Measurements from ENCODE around the gene SSBP2. TPM values are rescaled to one million over a fixed set of nuclear protein-coding genes. Genes with fewer than 3 reads are reported as not detected.

Gene SSBP2
- total RNA-seq, 4 donors from 2014 or later, result 54.1 to 136 (median 69.8) TPM

GRCh38 chr5:81590498-81591384, 160.2 kb downstream of the SSBP2 start:
- no peak for TF ChIP-seq POLR2AphosphoS5 (IDR thresholded peaks at IDR 0.05)
- no peak for TF ChIP-seq CTCF (IDR thresholded peaks at IDR 0.05)
- TF ChIP-seq POLR2A (IDR thresholded peaks at IDR 0.05), result no peak
- no peak for TF ChIP-seq EP300 (IDR thresholded peaks at IDR 0.05)
- Histone ChIP-seq H3K27me3 (no peaks in the 10 kb centered on the region), H3K9me3 (no peaks in the 10 kb centered on the region), H3K27ac (no peak overlapping the region), H3K36me3 (no peaks in the 10 kb centered on the region), H3K4me1 (no peaks in the 10 kb centered on the region), H3K4me3 (no peak overlapping the region)
- 89% methylated on average over 6 of the region's 6 CpGs for WGBS
- DNase-seq (ENCODE audit: low spot score in 2 of 2), result no peak

GRCh38 chr5:81579262-81579924, 171.5 kb downstream of the SSBP2 start:
- Histone ChIP-seq H3K4me3 (no peak overlapping the region), H3K36me3 (no peaks in the 10 kb centered on the region), H3K27me3 (no peaks in the 10 kb centered on the region), H3K4me1 (peaks cover 4% of the 10 kb centered on the region), H3K9me3 (no peaks in the 10 kb centered on the region), H3K27ac (no peak overlapping the region)
- DNase-seq (ENCODE audit: low spot score in 2 of 2), result no peak
- TF ChIP-seq EP300 (IDR thresholded peaks at IDR 0.05), result no peak
- 20% methylated on average over 1 of the region's 1 CpG for WGBS

GRCh38 chr5:81577091-81577490, 173.8 kb downstream of the SSBP2 start:
- TF ChIP-seq POLR2A (IDR thresholded peaks at IDR 0.05) (no peak), EP300 (IDR thresholded peaks at IDR 0.05) (no peak), POLR2AphosphoS5 (IDR thresholded peaks at IDR 0.05) (no peak), CTCF (IDR thresholded peaks at IDR 0.05) (no peak)
- DNase-seq (ENCODE audit: low spot score in 2 of 2), result no peak
- H3K27ac ChIP-seq, result no peak overlapping the region
- no peaks in the 10 kb centered on the region for H3K27me3 ChIP-seq
- H3K9me3 ChIP-seq, result no peaks in the 10 kb centered on the region
- H3K36me3 ChIP-seq, result no peaks in the 10 kb centered on the region
- H3K4me3 ChIP-seq, result no peak overlapping the region
- 90% methylated on average over 3 of the region's 3 CpGs for WGBS
- peaks cover 4% of the 10 kb centered on the region for H3K4me1 ChIP-seq

- no peak overlapping the region for H3K4me3 ChIP-seq
- no peak overlapping the region for H3K27ac ChIP-seq
- H3K27me3 ChIP-seq, result no peaks in the 10 kb centered on the region
- peaks cover 4% of the 10 kb centered on the region for H3K4me1 ChIP-seq
- 89% methylated on average over 1 of the region's 1 CpG for WGBS
- H3K36me3 ChIP-seq, result no peaks in the 10 kb centered on the region
- TF ChIP-seq EP300 (IDR thresholded peaks at IDR 0.05), result no peak
- TF ChIP-seq CTCF (IDR thresholded peaks at IDR 0.05), result no peak
- TF ChIP-seq POLR2A (IDR thresholded peaks at IDR 0.05), result no peak
- no peak for DNase-seq (ENCODE audit: low spot score in 2 of 2)
- H3K9me3 ChIP-seq, result no peaks in the 10 kb centered on the region
These were observed 175.0 kb downstream of the SSBP2 start for GRCh38 chr5:81575924-81576323.

GRCh38 chr5:81572201-81572600, 178.7 kb downstream of the SSBP2 start:
- no peak overlapping the region for H3K4me3 ChIP-seq
- peaks cover 3% of the 10 kb centered on the region for H3K36me3 ChIP-seq
- H3K9me3 ChIP-seq, result no peaks in the 10 kb centered on the region
- H3K27me3 ChIP-seq, result no peaks in the 10 kb centered on the region
- no peak overlapping the region for H3K27ac ChIP-seq
- DNase-seq (ENCODE audit: low spot score in 2 of 2), result no peak
- TF ChIP-seq CTCF (IDR thresholded peaks at IDR 0.05) (no peak), EP300 (IDR thresholded peaks at IDR 0.05) (no peak), POLR2AphosphoS5 (IDR thresholded peaks at IDR 0.05) (no peak), POLR2A (IDR thresholded peaks at IDR 0.05) (no peak)
- H3K4me1 ChIP-seq, result no peaks in the 10 kb centered on the region

All from suprapubic skin (tissue), 4 donors.